Astrocyte (in vitro differentiated cells and primary cell): ENCODE data around the gene SYCE3. TPM values are rescaled to one million over a fixed set of nuclear protein-coding genes. Genes with fewer than 3 reads are reported as not detected.

Experiments
- DNase-seq: peaks from one replicate; pipeline ENCODE4 v3.0.0-alpha.2; 2010; ENCODE audit warnings: low read depth
- FAIRE-seq: peaks from 2 replicates; lab custom pipeline; 2011; peaks lifted over from hg19 to GRCh38; lab: Jason Lieb, UNC
- H2AFZ ChIP-seq: 2 replicates; pipeline ENCODE4 v1.6.0; 2012; ENCODE audit warnings: low read depth, low read length, inconsistent platforms
- H3K27ac ChIP-seq: 2 replicates; pipeline ENCODE4 v1.5.1; 2011; ENCODE audit warnings: low read depth, low read length, inconsistent platforms
- H3K27me3 ChIP-seq: 2 replicates; pipeline ENCODE4 v1.6.0; 2011; ENCODE audit warnings: low read length, inconsistent platforms; ENCODE audit not compliant: insufficient read depth
- H3K36me3 ChIP-seq: 2 replicates; pipeline ENCODE4 v1.5.1; 2011; ENCODE audit warnings: low read length, inconsistent platforms; ENCODE audit not compliant: insufficient read depth
- H3K4me1 ChIP-seq: 2 replicates; pipeline ENCODE4 v1.5.1; 2011; ENCODE audit warnings: low read length, inconsistent platforms; ENCODE audit not compliant: insufficient read depth
- H3K4me2 ChIP-seq: 2 replicates; pipeline ENCODE4 v1.6.0; 2012; ENCODE audit warnings: low read length, inconsistent platforms
- H3K4me3 ChIP-seq: 2 replicates; pipeline ENCODE4 v1.5.1; 2011; ENCODE audit warnings: low read depth, mild to moderate bottlenecking, low read length, inconsistent platforms; ENCODE audit not compliant: insufficient read depth
- H3K79me2 ChIP-seq: 2 replicates; pipeline ENCODE4 v1.6.0; 2012; ENCODE audit warnings: mild to moderate bottlenecking, low read length, inconsistent platforms; ENCODE audit not compliant: insufficient read depth
- H3K9ac ChIP-seq: 2 replicates; pipeline ENCODE4 v1.6.0; 2012; ENCODE audit warnings: mild to moderate bottlenecking, low read length, inconsistent platforms
- H3K9me3 ChIP-seq: 2 replicates; pipeline ENCODE4 v1.5.1; 2012; ENCODE audit warnings: low read depth, mild to moderate bottlenecking, low read length, inconsistent platforms; ENCODE audit not compliant: insufficient read depth
- H4K20me1 ChIP-seq: 2 replicates; pipeline ENCODE4 v1.6.0; 2012; ENCODE audit warnings: low read length, inconsistent platforms; ENCODE audit not compliant: insufficient read depth
- H3K27ac Mint-ChIP-seq: one replicate; pipeline ENCODE4 v1.8.0; 2021; ENCODE audit warnings: mild to moderate bottlenecking, mixed read lengths; ENCODE audit not compliant: unreplicated experiment
- H3K27me3 Mint-ChIP-seq: one replicate; pipeline ENCODE4 v1.8.0; 2021; ENCODE audit warnings: low read depth, mixed read lengths; ENCODE audit not compliant: unreplicated experiment
- H3K36me3 Mint-ChIP-seq: one replicate; pipeline ENCODE4 v1.8.0; 2021; ENCODE audit warnings: low read depth, mixed read lengths; ENCODE audit not compliant: unreplicated experiment
- H3K4me1 Mint-ChIP-seq: one replicate; pipeline ENCODE4 v1.8.0; 2021; ENCODE audit warnings: low read depth, mixed read lengths; ENCODE audit not compliant: unreplicated experiment
- H3K4me3 Mint-ChIP-seq: one replicate; pipeline ENCODE4 v1.8.0; 2021; ENCODE audit warnings: mild to moderate bottlenecking, moderate library complexity, mixed read lengths; ENCODE audit not compliant: unreplicated experiment
- H3K9me3 Mint-ChIP-seq: one replicate; pipeline ENCODE4 v1.8.0; 2021; ENCODE audit warnings: mild to moderate bottlenecking, mixed read lengths; ENCODE audit not compliant: unreplicated experiment
- CTCF ChIP-seq: IDR thresholded peaks from 2 replicates; pipeline ENCODE4 v1.5.1; 2011; ENCODE audit warnings: low read depth, mild to moderate bottlenecking, inconsistent platforms, low read length, moderate library complexity; ENCODE audit not compliant: insufficient read depth
- EZH2 ChIP-seq: IDR thresholded peaks from 2 replicates; pipeline ENCODE4 v1.6.1; 2012; ENCODE audit warnings: mild to moderate bottlenecking, low read length, inconsistent platforms; ENCODE audit not compliant: insufficient read depth
- total RNA-seq: library from RNA; stranded (reverse); gene quantifications from 2 replicates; pipeline ENCODE4 v1.2.1, GENCODE V29; 2021

The SYCE3 gene
- total RNA-seq, 1 donor from 2014 or later = not detected

- H2AFZ ChIP-seq = no peak overlapping the region
- no peaks in the 10 kb centered on the region for H3K9me3 ChIP-seq
- H3K27me3 Mint-ChIP-seq = peaks cover 67% of the 10 kb centered on the region
- no peaks in the 10 kb centered on the region for H3K4me1 Mint-ChIP-seq
- no peaks in the 10 kb centered on the region for H3K36me3 ChIP-seq
- no peak overlapping the region for H3K4me3 Mint-ChIP-seq
- H3K9ac ChIP-seq = no peak overlapping the region
- H3K9me3 Mint-ChIP-seq = peaks cover 2% of the 10 kb centered on the region
- no peak for FAIRE-seq
- no peak overlapping the region for H3K27ac Mint-ChIP-seq
- no peak overlapping the region for H3K27ac ChIP-seq
- peaks cover 12% of the 10 kb centered on the region for H3K27me3 ChIP-seq
- no peaks in the 10 kb centered on the region for H3K36me3 Mint-ChIP-seq
- no peaks in the 10 kb centered on the region for H3K4me1 ChIP-seq
- no peak overlapping the region for H3K4me3 ChIP-seq
- DNase-seq = no peak
- no peak overlapping the region for H3K4me2 ChIP-seq
- no peaks in the 10 kb centered on the region for H3K79me2 ChIP-seq
- TF ChIP-seq CTCF (no peak), EZH2 (no peak)
- no peaks in the 10 kb centered on the region for H4K20me1 ChIP-seq
These were observed 44.9 kb upstream of the SYCE3 start for GRCh38 chr22:50607659-50608020.

GRCh38 chr22:50606946-50607658 is 44.4 kb upstream of the SYCE3 start:
- Histone ChIP-seq H4K20me1 (no peaks in the 10 kb centered on the region), H3K79me2 (no peaks in the 10 kb centered on the region), H3K27ac (no peak overlapping the region), H3K27me3 (peaks cover 17% of the 10 kb centered on the region), H3K9ac (no peak overlapping the region), H3K4me2 (no peak overlapping the region), H3K4me1 (no peaks in the 10 kb centered on the region), H2AFZ (no peak overlapping the region), H3K4me3 (no peak overlapping the region), H3K36me3 (no peaks in the 10 kb centered on the region), H3K9me3 (no peaks in the 10 kb centered on the region)
- H3K27me3 Mint-ChIP-seq = peaks cover 69% of the 10 kb centered on the region
- peaks cover 3% of the 10 kb centered on the region for H3K36me3 Mint-ChIP-seq
- TF ChIP-seq CTCF = no peak
- TF ChIP-seq EZH2 = no peak
- FAIRE-seq (no peak), DNase-seq (no peak)
- H3K9me3 Mint-ChIP-seq = peaks cover 2% of the 10 kb centered on the region
- H3K4me3 Mint-ChIP-seq = no peak overlapping the region
- no peak overlapping the region for H3K27ac Mint-ChIP-seq
- H3K4me1 Mint-ChIP-seq = peaks cover 4% of the 10 kb centered on the region
